ENCODE data around the gene AKT3. TPM values are rescaled to one million over a fixed set of nuclear protein-coding genes. Genes with fewer than 3 reads are reported as not detected.

AKT3 gene
- total RNA-seq, 1 donor from 2014 or later = 61.9 TPM

DNA sequence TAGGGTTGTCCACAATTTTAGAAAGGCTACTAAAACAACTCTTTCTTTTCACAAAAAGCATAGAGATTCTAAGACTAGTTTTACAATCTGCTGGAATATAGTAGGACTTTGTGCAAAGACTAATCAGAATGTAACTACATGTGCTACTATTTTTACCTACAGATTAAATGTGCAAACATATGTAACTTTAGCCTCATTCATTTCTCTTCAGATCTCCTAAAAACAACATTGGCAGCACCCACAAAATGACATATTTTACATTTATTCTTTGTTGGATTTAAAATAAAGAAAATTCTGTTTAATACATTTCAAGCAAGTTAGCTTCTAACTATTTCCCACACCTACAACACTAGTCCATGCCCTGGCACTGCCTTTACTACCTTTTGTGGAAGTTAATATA is 292.2 kb downstream of the AKT3 start:
- Histone ChIP-seq H3K27me3 (no peaks in the 10 kb centered on the region), H3K9me3 (no peaks in the 10 kb centered on the region), H3K36me3 (peaks cover 0 to 16% of the 10 kb centered on the region in 2 donors), H3K4me1 (no peaks in the 10 kb centered on the region), H3K4me3 (no peak overlapping the region), H3K27ac (no peak overlapping the region)
- TF ChIP-seq POLR2A (IDR thresholded peaks at IDR 0.05) (no peak), POLR2AphosphoS5 (IDR thresholded peaks at IDR 0.05; ENCODE audit: insufficient read depth in 1 of 2, low read depth in 1 of 2) (no peak)
- TF ChIP-seq, protein P1, sequence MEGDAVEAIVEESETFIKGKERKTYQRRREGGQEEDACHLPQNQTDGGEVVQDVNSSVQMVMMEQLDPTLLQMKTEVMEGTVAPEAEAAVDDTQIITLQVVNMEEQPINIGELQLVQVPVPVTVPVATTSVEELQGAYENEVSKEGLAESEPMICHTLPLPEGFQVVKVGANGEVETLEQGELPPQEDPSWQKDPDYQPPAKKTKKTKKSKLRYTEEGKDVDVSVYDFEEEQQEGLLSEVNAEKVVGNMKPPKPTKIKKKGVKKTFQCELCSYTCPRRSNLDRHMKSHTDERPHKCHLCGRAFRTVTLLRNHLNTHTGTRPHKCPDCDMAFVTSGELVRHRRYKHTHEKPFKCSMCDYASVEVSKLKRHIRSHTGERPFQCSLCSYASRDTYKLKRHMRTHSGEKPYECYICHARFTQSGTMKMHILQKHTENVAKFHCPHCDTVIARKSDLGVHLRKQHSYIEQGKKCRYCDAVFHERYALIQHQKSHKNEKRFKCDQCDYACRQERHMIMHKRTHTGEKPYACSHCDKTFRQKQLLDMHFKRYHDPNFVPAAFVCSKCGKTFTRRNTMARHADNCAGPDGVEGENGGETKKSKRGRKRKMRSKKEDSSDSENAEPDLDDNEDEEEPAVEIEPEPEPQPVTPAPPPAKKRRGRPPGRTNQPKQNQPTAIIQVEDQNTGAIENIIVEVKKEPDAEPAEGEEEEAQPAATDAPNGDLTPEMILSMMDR (IDR thresholded peaks at IDR 0.05) = no peak
- DNase-seq (ENCODE audit: extremely low spot score in 2 of 2) = no peak
- intact Hi-C loops (cut with DNase I) = no loop called here

DNA sequence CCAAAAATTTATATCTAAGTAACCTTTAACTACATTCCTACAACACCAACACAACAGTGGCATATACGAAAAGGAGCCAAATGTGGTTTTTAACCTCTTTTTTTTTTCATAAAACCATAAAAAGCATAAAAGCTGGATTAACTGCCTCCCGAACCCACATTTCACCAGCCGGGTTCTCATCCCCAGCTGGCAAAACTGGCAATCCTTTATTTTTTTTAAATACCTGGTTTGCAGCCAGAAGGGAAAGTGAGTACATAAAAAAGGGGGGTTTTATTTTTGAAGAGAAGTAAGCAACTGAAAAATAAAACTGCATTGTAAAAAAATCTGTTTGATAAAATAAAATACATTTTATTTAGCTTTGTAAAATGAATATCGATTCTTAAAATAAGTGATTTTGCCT is 295.4 kb downstream of the AKT3 start:
- Histone ChIP-seq H3K36me3 (no peaks in the 10 kb centered on the region), H3K4me3 (no peak overlapping the region), H3K27me3 (no peaks in the 10 kb centered on the region), H3K27ac (no peak overlapping the region), H3K9me3 (no peaks in the 10 kb centered on the region), H3K4me1 (no peaks in the 10 kb centered on the region)
- no peak for DNase-seq (ENCODE audit: extremely low spot score in 2 of 2)
- TF ChIP-seq POLR2AphosphoS5 (IDR thresholded peaks at IDR 0.05; ENCODE audit: insufficient read depth in 1 of 2, low read depth in 1 of 2) (no peak), POLR2A (IDR thresholded peaks at IDR 0.05) (no peak)
- TF ChIP-seq, protein P1 (IDR thresholded peaks at IDR 0.05) = no peak
- intact Hi-C loops (cut with DNase I) = no loop called here

DNA sequence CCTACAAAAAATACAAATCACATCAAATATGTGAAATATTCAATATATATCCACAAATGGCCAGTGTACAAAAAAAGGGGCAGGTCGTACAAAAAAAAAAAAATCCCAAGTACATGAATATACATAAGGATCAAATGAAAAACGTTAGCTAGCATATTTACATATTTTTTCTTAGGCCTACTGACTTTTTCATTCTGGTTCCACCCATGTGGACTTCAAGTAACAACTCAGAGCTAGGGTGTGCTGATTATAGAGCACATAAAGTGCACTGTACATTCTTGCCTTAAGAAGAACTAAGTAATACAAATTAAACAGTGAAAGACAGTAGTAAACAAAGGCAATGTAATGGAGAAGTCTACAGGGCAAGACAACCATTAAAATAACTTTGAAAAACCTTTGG is 297.0 kb downstream of the AKT3 start:
- H3K27ac ChIP-seq = no peak overlapping the region
- TF ChIP-seq, protein P1 (IDR thresholded peaks at IDR 0.05) = no peak
- no peak for TF ChIP-seq POLR2A (IDR thresholded peaks at IDR 0.05)
- no peak for TF ChIP-seq POLR2AphosphoS5 (IDR thresholded peaks at IDR 0.05; ENCODE audit: insufficient read depth in 1 of 2, low read depth in 1 of 2)
- no peaks in the 10 kb centered on the region for H3K9me3 ChIP-seq
- H3K4me1 ChIP-seq = no peaks in the 10 kb centered on the region
- no peak overlapping the region for H3K4me3 ChIP-seq
- no peaks in the 10 kb centered on the region for H3K36me3 ChIP-seq
- intact Hi-C loops (cut with DNase I) = no loop called here
- DNase-seq (ENCODE audit: extremely low spot score in 2 of 2) = no peak
- H3K27me3 ChIP-seq = no peaks in the 10 kb centered on the region

DNA sequence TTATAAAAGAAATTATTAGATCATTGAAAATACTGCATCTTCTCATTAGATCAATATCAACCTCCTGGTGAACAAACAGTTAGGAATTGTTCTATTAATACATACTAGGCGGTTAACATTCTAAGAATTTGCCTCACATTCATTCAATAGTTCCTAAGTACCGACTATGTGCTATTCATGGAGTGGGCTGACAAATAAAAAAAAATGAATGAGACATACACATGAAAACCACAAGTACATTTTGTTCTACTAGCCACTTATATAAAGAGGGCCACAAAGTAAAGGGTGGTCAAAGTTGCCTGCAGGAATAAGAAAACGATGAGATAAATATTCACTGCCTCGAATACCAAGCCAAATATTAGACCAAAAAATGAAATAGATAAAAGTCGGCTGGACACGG is 299.8 kb downstream of the AKT3 start:
- DNase-seq (ENCODE audit: extremely low spot score in 2 of 2) = no peak
- Histone ChIP-seq H3K36me3 (peaks cover 0 to 5% of the 10 kb centered on the region in 2 donors), H3K4me3 (no peak overlapping the region), H3K4me1 (no peaks in the 10 kb centered on the region), H3K27me3 (no peaks in the 10 kb centered on the region), H3K9me3 (no peaks in the 10 kb centered on the region), H3K27ac (no peak overlapping the region)
- intact Hi-C loops (cut with DNase I) = no loop called here
- TF ChIP-seq, protein P1 (IDR thresholded peaks at IDR 0.05) = no peak
- TF ChIP-seq POLR2AphosphoS5 (IDR thresholded peaks at IDR 0.05; ENCODE audit: insufficient read depth in 1 of 2, low read depth in 1 of 2) = no peak
- no peak for TF ChIP-seq POLR2A (IDR thresholded peaks at IDR 0.05)

GRCh38 chr1:243549791-243550190 is 300.3 kb downstream of the AKT3 start:
- no peak for DNase-seq (ENCODE audit: extremely low spot score in 2 of 2)
- H3K27ac ChIP-seq = no peak overlapping the region
- TF ChIP-seq POLR2AphosphoS5 (IDR thresholded peaks at IDR 0.05; ENCODE audit: insufficient read depth in 1 of 2, low read depth in 1 of 2) (no peak), POLR2A (IDR thresholded peaks at IDR 0.05) (no peak)
- TF ChIP-seq, protein P1 (IDR thresholded peaks at IDR 0.05) = no peak
- no peaks in the 10 kb centered on the region for H3K9me3 ChIP-seq
- H3K36me3 ChIP-seq = peaks cover 0 to 5% of the 10 kb centered on the region in 2 donors
- H3K27me3 ChIP-seq = no peaks in the 10 kb centered on the region
- H3K4me1 ChIP-seq = no peaks in the 10 kb centered on the region
- H3K4me3 ChIP-seq = no peak overlapping the region
- intact Hi-C loops (cut with DNase I) = no loop called here

Measured in vagina (tissue), 2 donors.